Ovary (tissue), 9 donors: ENCODE data around the gene CCDC34. TPM values are rescaled to one million over a fixed set of nuclear protein-coding genes. Genes with fewer than 3 reads are reported as not detected.

Source experiments
- DNase-seq, 5 donors: peaks; one replicate each; pipeline ENCODE4 v3.0.0-alpha.2; 2019 to 2020
- H3K27ac ChIP-seq, 2 donors: fragments of 200-600 bp; one replicate each; pipeline versions ENCODE4 v1.5.1 to v1.8.0; 2019 to 2022
- H3K27me3 ChIP-seq: fragments of 200-600 bp; one replicate; pipeline ENCODE4 v1.8.0; 2022
- H3K36me3 ChIP-seq: fragments of 200-600 bp; sonication (generic); one replicate; pipeline ENCODE4 v1.5.1; 2019
- H3K4me1 ChIP-seq: one replicate; pipeline ENCODE4 v1.8.1; 2013; ENCODE audit warnings: mild to moderate bottlenecking, moderate library complexity; ENCODE audit not compliant: insufficient read depth
- H3K4me3 ChIP-seq: fragments of 200-600 bp; sonication (generic); one replicate; pipeline ENCODE4 v1.5.1; 2017
- H3K9me3 ChIP-seq, 2 donors: fragments of 200-600 bp in 1 of 2; sonication (generic) in 1 of 2; one replicate each; pipeline versions ENCODE4 v1.5.1 to v1.8.1; 2013 to 2019; ENCODE audit warnings: mild to moderate bottlenecking in 1 of 2, moderate library complexity in 1 of 2
- CTCF ChIP-seq, 3 donors: fragments of 450-650 bp in 2 of 3; fragments of 200-600 bp in 1 of 3; IDR thresholded peaks; one replicate each; pipeline versions ENCODE4 v1.5.1 to v1.8.0; 2016 to 2022; ENCODE audit warnings: antibody characterized with exemption in 3 of 3, mild to moderate bottlenecking in 1 of 3
- EP300 ChIP-seq: sonication (generic); formaldehyde crosslinking; IDR thresholded peaks from one replicate; pipeline ENCODE4 v1.6.1; 2017; ENCODE audit warnings: antibody characterized with exemption
- POLR2A ChIP-seq: fragments of 450-650 bp; IDR thresholded peaks from one replicate; pipeline ENCODE4 v1.6.1; 2017; ENCODE audit warnings: antibody characterized with exemption, mild to moderate bottlenecking, moderate library complexity
- WGBS, 3 donors: extraction: QIAGEN DNeasy Blood & Tissue Kit in 1 of 3; methylation state at CpG; one replicate each; pipeline versions ENCODE4 v1.1.5 to v1.1.7; 2013 to 2017; 5-methylcytosine and 5-hydroxymethylcytosine counted together
- intact Hi-C, 4 donors: fragments of 100-400 bp; cut with DNase I; formaldehyde crosslinking; loops; one replicate each; pipeline versions ENCODE4 v1.11.0 to v1.15.1; 2022 to 2023
- polyA plus RNA-seq, 2 donors: library from polyadenylated mRNA; stranded (reverse); fragments of 200-250 nt in 1 of 2; fragments of 350-450 nt in 1 of 2; fragmentation: Illumina TruSeq in 1 of 2; extraction: RNeasy Lipid Tissue Mini Kit (QIAGEN cat#74804) in 1 of 2; gene quantifications; one replicate each; pipeline ENCODE4 v1.2.3, GENCODE V29; 2013 to 2014
- total RNA-seq, 7 donors: library from RNA; depleted of rRNA in 2 of 7; stranded (reverse); fragments of >200 nt in 2 of 7; fragmentation: NEBNext Ultra II Directional in 3 of 7; extraction: Animal tissue kit (Norgen Biotek cat#: 25700) in 3 of 7; gene quantifications; one replicate each; pipeline versions ENCODE4 v1.1.0 to v1.2.4, GENCODE V29; 2016 to 2023
- donor health status: DM: no; HTN: no; CAD: no; lungs with moderate emphysema.
- donor health status: DM: no; HTN: no; CAD: no.
- donor health status: Bipolar disorder and iron deficiency.
- donor health status: DM: yes; HTN: yes; CAD: no.
- donor health status: DM: no; HTN: no; CAD: no.
- donor health status: DM: yes; HTN: yes; CAD: no.

CCDC34 gene
- total and polyA plus RNA-seq, 9 donors = 2.5 to 17.5 (median 7.8) TPM

- Histone ChIP-seq H3K27me3 (no peaks in the 10 kb centered on the region), H3K4me3 (no peak overlapping the region), H3K36me3 (no peaks in the 10 kb centered on the region), H3K4me1 (peaks cover 2% of the 10 kb centered on the region), H3K27ac (no peak overlapping the region), H3K9me3 (no peaks in the 10 kb centered on the region)
- intact Hi-C loops = no loop called here
- DNase-seq = no peak
- TF ChIP-seq POLR2A (no peak), CTCF (IDR thresholded peaks at IDR 0.05) (no peak), EP300 (no peak)
- 92 to 100% (median 95%) methylated on average over 2 of the region's 2 CpGs for WGBS, 3 donors
Observed at GRCh38 chr11:27402450-27402849, 39.4 kb upstream of the CCDC34 start.

GRCh38 chr11:27401833-27402316 lies 38.9 kb upstream of the CCDC34 start:
- no peak overlapping the region for H3K27ac ChIP-seq
- H3K4me3 ChIP-seq = no peak overlapping the region
- H3K27me3 ChIP-seq = no peaks in the 10 kb centered on the region
- H3K36me3 ChIP-seq = no peaks in the 10 kb centered on the region
- TF ChIP-seq CTCF (IDR thresholded peaks at IDR 0.05) (no peak), POLR2A (no peak), EP300 (no peak)
- peaks cover 6% of the 10 kb centered on the region for H3K4me1 ChIP-seq
- 89 to 94% (median 93%) methylated on average over 5 of the region's 5 CpGs for WGBS, 3 donors
- no peaks in the 10 kb centered on the region for H3K9me3 ChIP-seq
- no peak for DNase-seq
- intact Hi-C loops = no loop called here

- intact Hi-C loops = no loop called here
- no peak overlapping the region for H3K4me3 ChIP-seq
- H3K4me1 ChIP-seq = peaks cover 7% of the 10 kb centered on the region
- no peaks in the 10 kb centered on the region for H3K27me3 ChIP-seq
- DNase-seq = no peak
- H3K27ac ChIP-seq = no peak overlapping the region
- WGBS, 3 donors = 94 to 95% (median 94%) methylated on average over 5 of the region's 5 CpGs
- no peaks in the 10 kb centered on the region for H3K36me3 ChIP-seq
- no peak for TF ChIP-seq CTCF (IDR thresholded peaks at IDR 0.05)
- TF ChIP-seq POLR2A = no peak
- TF ChIP-seq EP300 = no peak
- no peaks in the 10 kb centered on the region for H3K9me3 ChIP-seq
Observed at GRCh38 chr11:27401280-27401832, 38.3 kb upstream of the CCDC34 start.

GRCh38 chr11:27398400-27398770 lies 35.4 kb upstream of the CCDC34 start:
- Histone ChIP-seq H3K9me3 (no peaks in the 10 kb centered on the region), H3K4me1 (peaks cover 12% of the 10 kb centered on the region), H3K36me3 (no peaks in the 10 kb centered on the region), H3K4me3 (no peak overlapping the region), H3K27ac (no peak overlapping the region), H3K27me3 (no peaks in the 10 kb centered on the region)
- WGBS, 3 donors = 79 to 98% (median 80%) methylated on average over 3 of the region's 3 CpGs
- no peak for DNase-seq
- intact Hi-C loops = loop anchor here in 2 of 4 donors (10.0 kb wide), 1 partner anchor 76 kb away; the partner anchor contains the start of gene LGR4 (in 2 of the 2)
- TF ChIP-seq POLR2A = no peak
- TF ChIP-seq CTCF (IDR thresholded peaks at IDR 0.05) = no peak
- TF ChIP-seq EP300 = no peak
